Tibial nerve (tissue), 4 donors: ENCODE measurements around the gene MRPL37. TPM values are rescaled to one million over a fixed set of nuclear protein-coding genes. Genes with fewer than 3 reads are reported as not detected.

ENCODE experiments used
- DNase-seq, 2 donors: peaks; one replicate each; pipeline ENCODE4 v3.0.0-alpha.2; 2019; ENCODE audit warnings: low spot score in 2 of 2
- H3K27ac ChIP-seq, 4 donors: fragments of 200-600 bp; sonication (generic) in 3 of 4; one replicate each; pipeline ENCODE4 v1.5.1; 2017 to 2019; ENCODE audit warnings: mild to moderate bottlenecking in 1 of 4
- H3K27me3 ChIP-seq, 2 donors: fragments of 200-600 bp; sonication (generic) in 1 of 2; one replicate each; pipeline versions ENCODE4 v1.5.1 to v1.6.0; 2017 to 2019
- H3K36me3 ChIP-seq, 3 donors: fragments of 200-600 bp; sonication (generic); one replicate each; pipeline ENCODE4 v1.5.1; 2018 to 2019
- H3K4me1 ChIP-seq, 4 donors: fragments of 200-600 bp; sonication (generic) in 3 of 4; one replicate each; pipeline ENCODE4 v1.5.1; 2017 to 2019
- H3K4me3 ChIP-seq, 4 donors: fragments of 200-600 bp; sonication (generic) in 3 of 4; one replicate each; pipeline ENCODE4 v1.5.1; 2017 to 2019; ENCODE audit warnings: mild to moderate bottlenecking in 1 of 4, moderate library complexity in 1 of 4
- H3K9me3 ChIP-seq, 4 donors: fragments of 200-600 bp; sonication (generic) in 3 of 4; one replicate each; pipeline ENCODE4 v1.5.1; 2017 to 2019
- EP300 ChIP-seq, 2 donors: sonication (generic); formaldehyde crosslinking; IDR thresholded peaks; one replicate each; pipeline ENCODE4 v1.6.1; 2017; ENCODE audit warnings: antibody characterized with exemption in 2 of 2, mild to moderate bottlenecking in 1 of 2
- POLR2A ChIP-seq, 2 donors: fragments of 450-650 bp; IDR thresholded peaks; one replicate each; pipeline ENCODE4 v1.6.1; 2017; ENCODE audit warnings: antibody characterized with exemption in 2 of 2, mild to moderate bottlenecking in 2 of 2, moderate library complexity in 2 of 2
- WGBS, 2 donors: methylation state at CpG; one replicate each; pipeline ENCODE4 v1.1.5; 2018; 5-methylcytosine and 5-hydroxymethylcytosine counted together
- total RNA-seq, 4 donors: library from RNA; depleted of rRNA; stranded (reverse); fragments of >200 nt; gene quantifications; one replicate each; pipeline ENCODE4 v1.1.0, GENCODE V29; 2016
- TF ChIP-seq, protein P1 (sequence below), 5 experiments: fragments of 200-600 bp in 3 of 5; fragments of 450-650 bp in 2 of 5; sonication (generic) in 3 of 5; IDR thresholded peaks; one replicate each; pipeline ENCODE4 v1.5.1; 2016 to 2019; ENCODE audit warnings: antibody characterized with exemption in 5 of 5, mild to moderate bottlenecking in 3 of 5, moderate library complexity in 2 of 5

The MRPL37 gene
- total RNA-seq, 4 donors from 2014 or later: 39.5 to 60.6 (median 44.3) TPM

DNA sequence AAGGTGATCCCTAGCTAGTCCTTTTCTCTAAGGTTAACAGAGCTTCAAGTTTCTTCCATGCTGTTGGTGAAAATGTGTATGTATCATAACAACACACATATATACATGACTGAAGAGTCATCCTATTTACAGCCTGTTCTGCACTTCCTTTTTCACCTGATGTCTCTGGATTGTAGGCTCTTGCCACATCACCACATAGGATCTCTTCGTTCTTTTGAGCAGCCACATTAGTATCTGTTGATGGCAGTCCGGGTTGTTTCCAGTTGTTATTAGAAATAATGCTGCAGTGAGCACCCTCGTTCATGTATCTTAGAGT is 19.7 kb downstream of the MRPL37 start:
- DNase-seq: no peak
- Histone ChIP-seq H3K36me3 (peaks cover 0 to 58% (median 23%) of the 10 kb centered on the region in 3 donors), H3K27ac (peak overlapping the region; percentile 25 to 84 (median 75)), H3K9me3 (no peaks in the 10 kb centered on the region), H3K4me3 (no peak overlapping the region), H3K4me1 (peaks cover 0 to 25% (median 9%) of the 10 kb centered on the region in 4 donors), H3K27me3 (no peaks in the 10 kb centered on the region)
- WGBS, 2 donors: 42 to 48% methylated on average over 3 of the region's 3 CpGs
- no peak for TF ChIP-seq EP300 (IDR thresholded peaks at IDR 0.05)
- TF ChIP-seq, protein P1, sequence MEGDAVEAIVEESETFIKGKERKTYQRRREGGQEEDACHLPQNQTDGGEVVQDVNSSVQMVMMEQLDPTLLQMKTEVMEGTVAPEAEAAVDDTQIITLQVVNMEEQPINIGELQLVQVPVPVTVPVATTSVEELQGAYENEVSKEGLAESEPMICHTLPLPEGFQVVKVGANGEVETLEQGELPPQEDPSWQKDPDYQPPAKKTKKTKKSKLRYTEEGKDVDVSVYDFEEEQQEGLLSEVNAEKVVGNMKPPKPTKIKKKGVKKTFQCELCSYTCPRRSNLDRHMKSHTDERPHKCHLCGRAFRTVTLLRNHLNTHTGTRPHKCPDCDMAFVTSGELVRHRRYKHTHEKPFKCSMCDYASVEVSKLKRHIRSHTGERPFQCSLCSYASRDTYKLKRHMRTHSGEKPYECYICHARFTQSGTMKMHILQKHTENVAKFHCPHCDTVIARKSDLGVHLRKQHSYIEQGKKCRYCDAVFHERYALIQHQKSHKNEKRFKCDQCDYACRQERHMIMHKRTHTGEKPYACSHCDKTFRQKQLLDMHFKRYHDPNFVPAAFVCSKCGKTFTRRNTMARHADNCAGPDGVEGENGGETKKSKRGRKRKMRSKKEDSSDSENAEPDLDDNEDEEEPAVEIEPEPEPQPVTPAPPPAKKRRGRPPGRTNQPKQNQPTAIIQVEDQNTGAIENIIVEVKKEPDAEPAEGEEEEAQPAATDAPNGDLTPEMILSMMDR (IDR thresholded peaks at IDR 0.05): no peak
- TF ChIP-seq POLR2A (IDR thresholded peaks at IDR 0.05): no peak

DNA sequence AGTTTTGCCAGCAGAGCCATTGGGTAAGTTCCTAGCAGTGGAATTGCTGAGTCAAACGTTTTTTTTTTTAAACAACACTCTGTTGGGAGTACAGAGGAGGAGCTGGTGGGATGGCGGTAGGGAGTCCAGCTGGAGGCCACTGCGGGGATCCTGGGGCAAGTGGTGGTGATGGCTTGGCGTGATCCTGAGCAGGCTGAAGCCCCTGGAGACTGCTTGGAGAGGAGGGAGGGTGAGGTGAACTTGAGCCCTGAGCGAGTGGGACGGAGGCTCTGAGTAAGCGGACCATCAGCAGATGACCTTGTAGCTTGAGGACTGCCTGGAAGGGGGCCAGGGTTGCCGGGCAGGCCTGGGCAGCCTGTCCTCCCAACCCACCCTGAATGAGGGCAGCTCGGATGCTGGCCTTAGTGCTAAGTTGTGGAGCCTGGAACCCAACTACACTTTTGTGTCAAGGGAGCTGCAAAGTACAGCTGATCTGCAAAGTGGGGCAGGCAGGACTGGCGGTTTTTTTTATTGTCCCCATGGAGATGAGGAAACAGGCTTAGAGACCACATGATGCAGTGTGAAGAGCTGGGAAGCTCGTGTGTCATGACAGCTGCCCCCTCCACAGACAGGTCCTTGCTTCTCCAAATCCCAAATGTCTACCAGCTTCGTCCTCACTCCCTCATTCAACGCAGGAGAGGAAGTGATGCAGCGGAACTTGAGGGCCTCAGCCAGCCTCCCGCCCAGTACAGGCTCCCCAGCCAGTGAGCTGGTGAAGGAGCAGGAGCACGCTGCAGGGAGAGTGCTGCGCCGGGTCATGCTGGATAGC is 20.2 kb downstream of the MRPL37 start:
- no peak for TF ChIP-seq EP300 (IDR thresholded peaks at IDR 0.05)
- TF ChIP-seq, protein P1 (IDR thresholded peaks at IDR 0.05): no peak
- no peak for TF ChIP-seq POLR2A (IDR thresholded peaks at IDR 0.05)
- H3K27ac ChIP-seq: peak overlapping the region; percentile 25 to 84 (median 58)
- DNase-seq: peak; percentile 32 to 37
- no peaks in the 10 kb centered on the region for H3K9me3 ChIP-seq
- H3K4me1 ChIP-seq: peaks cover 0 to 25% (median 9%) of the 10 kb centered on the region in 4 donors
- WGBS, 2 donors: 37 to 44% methylated on average over 18 of the region's 18 CpGs
- H3K36me3 ChIP-seq: peaks cover 0 to 52% (median 21%) of the 10 kb centered on the region in 3 donors
- H3K4me3 ChIP-seq: no peak overlapping the region
- no peaks in the 10 kb centered on the region for H3K27me3 ChIP-seq

DNA sequence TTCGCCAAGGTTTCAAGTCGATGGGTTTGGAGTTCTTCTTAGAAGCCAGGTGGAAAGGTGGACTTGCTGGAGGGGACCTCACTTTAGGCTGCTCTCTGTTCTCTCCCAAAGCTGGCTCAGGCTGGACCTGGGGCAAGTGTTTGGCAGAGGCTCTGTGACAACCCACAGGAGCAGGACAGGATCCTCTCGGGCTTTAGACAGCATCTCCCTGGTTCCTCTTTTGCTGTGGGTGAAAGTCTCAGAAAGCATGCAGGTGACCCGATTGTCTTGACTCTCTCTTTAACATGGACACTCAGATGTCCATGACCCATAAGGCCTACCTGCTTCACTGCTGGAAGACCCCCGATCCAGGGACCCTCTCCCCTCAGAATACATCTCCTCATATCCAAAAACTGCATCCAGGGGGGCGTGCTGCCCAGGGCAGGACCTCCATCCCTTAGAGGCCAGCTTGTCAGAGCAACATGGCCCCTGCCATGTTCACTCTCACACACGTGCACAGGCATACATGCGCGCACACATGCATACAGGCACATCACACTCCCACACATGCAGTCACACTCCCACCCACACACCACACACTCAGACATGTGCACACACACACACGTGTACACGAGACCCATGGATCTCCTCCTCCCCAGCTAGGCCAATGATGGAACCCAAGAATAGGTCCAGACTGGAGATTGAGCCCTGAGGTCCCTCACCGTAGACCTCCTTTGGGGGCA is 21.3 kb downstream of the MRPL37 start:
- DNase-seq: no peak
- H3K36me3 ChIP-seq: peaks cover 0 to 49% (median 10%) of the 10 kb centered on the region in 3 donors
- no peaks in the 10 kb centered on the region for H3K27me3 ChIP-seq
- H3K27ac ChIP-seq: peak overlapping the region in 3 of 4 donors; percentile 40 to 84 (median 77)
- H3K9me3 ChIP-seq: no peaks in the 10 kb centered on the region
- TF ChIP-seq POLR2A (IDR thresholded peaks at IDR 0.05) (no peak), EP300 (IDR thresholded peaks at IDR 0.05) (no peak)
- TF ChIP-seq, protein P1 (IDR thresholded peaks at IDR 0.05): no peak
- 81 to 86% methylated on average over 12 of the region's 12 CpGs for WGBS, 2 donors
- H3K4me3 ChIP-seq: no peak overlapping the region
- peaks cover 0 to 25% (median 9%) of the 10 kb centered on the region in 4 donors for H3K4me1 ChIP-seq

DNA sequence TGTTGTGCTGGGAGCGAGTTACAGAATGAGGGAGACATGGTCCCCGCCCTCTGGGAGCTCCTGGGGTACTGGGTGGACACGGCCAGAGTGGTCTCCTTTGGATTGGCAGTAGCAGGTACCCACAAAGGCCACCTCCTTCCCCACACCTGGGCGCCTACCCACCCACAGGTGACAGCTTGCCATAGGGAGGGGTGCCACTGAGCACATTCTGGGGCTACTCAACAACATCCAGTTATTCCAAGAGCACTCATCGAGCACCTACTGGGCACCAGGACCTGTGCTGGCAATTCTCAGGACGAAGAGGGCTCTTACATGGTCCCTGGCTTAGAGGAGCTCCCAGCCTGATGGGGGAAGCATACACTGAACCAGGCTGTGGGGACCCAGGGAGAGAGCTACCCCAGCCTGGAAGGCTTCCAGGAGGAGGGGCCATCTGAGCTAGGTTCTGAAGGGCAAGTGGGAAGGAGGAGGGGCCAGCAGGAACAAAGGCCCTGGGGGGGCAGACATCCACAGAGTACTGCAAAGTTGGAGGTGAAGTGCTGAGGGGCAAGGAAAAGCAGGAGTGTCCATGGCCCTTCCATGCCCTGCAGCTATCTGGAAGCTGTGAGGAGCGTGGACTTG is 22.0 kb downstream of the MRPL37 start:
- Histone ChIP-seq H3K27me3 (no peaks in the 10 kb centered on the region), H3K9me3 (no peaks in the 10 kb centered on the region), H3K27ac (peak overlapping the region in 1 of 4 donors; percentile 4), H3K4me1 (peaks cover 0 to 29% (median 10%) of the 10 kb centered on the region in 4 donors), H3K4me3 (no peak overlapping the region), H3K36me3 (peaks cover 0 to 43% (median 4%) of the 10 kb centered on the region in 3 donors)
- no peak for DNase-seq
- 90 to 94% methylated on average over 7 of the region's 7 CpGs for WGBS, 2 donors
- TF ChIP-seq, protein P1 (IDR thresholded peaks at IDR 0.05): no peak
- TF ChIP-seq POLR2A (IDR thresholded peaks at IDR 0.05) (no peak), EP300 (IDR thresholded peaks at IDR 0.05) (no peak)
